Muscle layer of colon (tissue), 2 donors: ENCODE data around the gene DGCR6L.
A peak's percentile ranks its signal among the peaks of the same experiment; 100 is the strongest.
"Not testable (repeated sequence)": the region's sequence is repeated elsewhere in the genome, so short reads cannot be mapped to it uniquely, and the experiment has no call there.

ENCODE experiments used
- H3K27ac ChIP-seq: one replicate; pipeline ENCODE4 v1.7.0; 2013; ENCODE audit warnings: low read depth, mild to moderate bottlenecking, low read length, moderate library complexity
- H3K27me3 ChIP-seq, 2 donors: one replicate each; pipeline ENCODE4 v1.7.0; 2013; ENCODE audit warnings: low read length in 2 of 2, mild to moderate bottlenecking in 2 of 2; ENCODE audit not compliant: insufficient read depth in 2 of 2, control insufficient read depth in 1 of 2
- H3K36me3 ChIP-seq: one replicate; pipeline ENCODE4 v1.7.0; 2013; ENCODE audit warnings: mild to moderate bottlenecking, low read length; ENCODE audit not compliant: insufficient read depth
- H3K4me1 ChIP-seq: one replicate; pipeline ENCODE4 v1.7.0; 2013; ENCODE audit warnings: mild to moderate bottlenecking, low read length; ENCODE audit not compliant: insufficient read depth
- H3K4me3 ChIP-seq, 2 donors: one replicate each; pipeline ENCODE4 v1.7.0; 2013; ENCODE audit warnings: low read length in 2 of 2, low read depth in 1 of 2, mild to moderate bottlenecking in 1 of 2, moderate library complexity in 1 of 2
- H3K9ac ChIP-seq: one replicate; pipeline ENCODE4 v1.7.0; 2013; ENCODE audit warnings: low read length
- H3K9me3 ChIP-seq: one replicate; pipeline ENCODE4 v1.7.0; 2013; ENCODE audit warnings: mild to moderate bottlenecking, low read length
- donor health status: abdominal sarcoma.
- donor health status: Adenocarcinoma of cecum.

The DGCR6L gene

GRCh38 chr22:20320659-20321551 is 1.0 kb upstream of the DGCR6L start:
- Histone ChIP-seq H3K4me3 (peak overlapping the region; percentile 75 to 98), H3K4me1 (peaks cover 23% of the 10 kb centered on the region), H3K27ac (peak overlapping the region; percentile 91), H3K9ac (peak overlapping the region; percentile 76)
- not testable (repeated sequence) for H3K36me3 ChIP-seq, H3K9me3 ChIP-seq, H3K27me3 ChIP-seq

DNA sequence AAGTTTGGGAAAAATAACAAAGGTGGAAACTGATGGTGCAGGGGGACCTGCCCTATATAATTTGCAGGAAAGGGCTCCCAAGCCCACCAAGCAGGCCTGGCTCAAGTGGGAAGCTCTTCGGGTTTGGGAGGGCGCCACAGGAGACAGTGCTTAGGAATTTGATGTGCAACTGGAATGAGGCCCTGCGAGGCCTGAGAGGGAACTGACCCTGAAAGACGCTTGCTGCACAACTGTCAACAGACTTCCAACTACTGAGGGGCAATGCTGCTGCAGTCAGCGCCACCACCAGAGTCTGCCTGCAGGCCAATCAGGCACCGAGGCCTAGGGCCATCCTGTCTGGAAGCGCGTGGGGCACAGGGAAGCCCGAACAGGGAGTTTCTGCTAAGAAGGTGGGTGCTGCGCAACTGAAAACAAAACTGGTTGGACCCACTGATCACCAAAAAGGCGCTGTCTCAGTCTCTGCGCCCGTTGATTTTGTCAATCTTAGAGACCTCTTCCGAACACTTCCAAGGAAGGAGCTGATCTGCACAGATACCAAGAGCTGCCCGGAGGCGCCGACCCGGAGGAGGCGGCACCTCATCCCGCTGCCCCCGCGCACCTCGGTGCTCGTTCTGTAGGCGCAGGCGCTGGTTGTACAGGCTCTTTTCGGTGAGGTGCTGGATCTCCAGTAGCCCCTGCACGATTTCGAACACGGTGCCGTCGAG is 667 bp downstream of the DGCR6L start:
- H3K9ac ChIP-seq, result peak overlapping the region; percentile 39
- H3K4me3 ChIP-seq, result peak overlapping the region; percentile 75 to 98
- H3K27ac ChIP-seq, result peak overlapping the region; percentile 91
- H3K36me3 ChIP-seq, result no peaks in the 10 kb centered on the region
- no peaks in the 10 kb centered on the region for H3K27me3 ChIP-seq
- H3K4me1 ChIP-seq, result peaks cover 23% of the 10 kb centered on the region
- no peaks in the 10 kb centered on the region for H3K9me3 ChIP-seq

DNA sequence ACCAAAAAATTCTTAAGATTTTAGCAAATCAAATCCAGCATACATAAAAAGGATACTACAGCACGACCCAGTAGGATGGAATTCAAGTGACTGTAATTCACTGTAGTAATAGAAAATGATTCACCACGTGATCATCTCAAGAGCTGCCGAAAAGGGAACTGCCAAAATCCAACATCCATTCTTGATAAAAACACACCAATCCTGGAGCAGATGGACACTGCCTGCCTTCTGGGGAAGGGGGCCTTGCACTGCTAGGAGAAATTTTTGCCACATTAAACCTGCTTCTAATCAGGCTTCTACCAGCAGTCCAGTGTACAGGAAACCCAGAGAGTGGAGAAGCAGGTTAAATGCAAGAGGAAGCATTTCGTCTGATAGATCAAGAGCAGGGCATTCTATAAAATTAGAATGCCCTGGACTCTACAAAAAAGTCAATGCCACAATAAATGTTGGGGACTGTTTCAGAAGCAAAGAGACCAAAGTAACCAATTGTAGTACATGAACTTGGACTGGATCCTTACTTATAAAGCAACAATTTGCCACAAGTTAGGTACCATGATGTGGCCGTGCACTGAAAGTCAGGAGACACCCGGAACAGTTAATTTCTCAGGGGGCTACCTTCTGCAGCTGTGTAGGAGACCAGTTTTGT is 1.7 kb downstream of the DGCR6L start:
- H3K9ac ChIP-seq, H3K36me3 ChIP-seq, H3K27me3 ChIP-seq, H3K27ac ChIP-seq, H3K9me3 ChIP-seq, H3K4me3 ChIP-seq: not testable (repeated sequence)
- H3K4me1 ChIP-seq, result peaks cover 23% of the 10 kb centered on the region

DNA sequence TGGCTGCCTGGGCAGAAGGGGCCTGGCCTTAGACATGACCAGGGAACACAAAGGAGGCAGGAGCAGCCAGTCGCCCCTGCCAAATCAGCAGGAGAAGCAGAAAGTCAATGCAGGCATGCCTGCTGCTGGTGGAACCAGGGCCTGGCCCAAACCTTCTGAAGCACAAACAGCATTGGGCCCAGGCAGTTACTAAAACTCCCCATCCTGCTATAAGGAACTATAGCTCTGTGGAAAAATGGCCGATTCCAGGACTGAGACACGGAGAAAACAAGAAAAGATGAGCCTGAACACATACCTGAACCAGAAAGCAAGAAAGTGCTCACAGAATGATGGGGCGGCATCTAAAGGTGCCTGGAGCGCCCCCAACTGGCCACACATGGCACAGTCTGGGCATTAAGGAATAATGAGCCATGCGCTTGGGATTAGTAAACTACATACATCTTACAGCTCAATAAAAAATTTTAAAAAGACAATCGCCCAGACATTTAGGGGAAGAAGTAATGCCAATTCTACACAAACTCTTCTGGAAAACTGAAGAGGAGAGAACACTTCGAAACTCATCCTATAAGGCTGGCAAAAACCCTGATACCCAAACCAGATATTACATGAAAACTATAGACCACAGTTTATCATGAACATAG is 2.3 kb downstream of the DGCR6L start:
- H3K36me3 ChIP-seq, H3K27me3 ChIP-seq, H3K27ac ChIP-seq, H3K4me3 ChIP-seq, H3K9me3 ChIP-seq, H3K9ac ChIP-seq: not testable (repeated sequence)
- peaks cover 23% of the 10 kb centered on the region for H3K4me1 ChIP-seq

DNA sequence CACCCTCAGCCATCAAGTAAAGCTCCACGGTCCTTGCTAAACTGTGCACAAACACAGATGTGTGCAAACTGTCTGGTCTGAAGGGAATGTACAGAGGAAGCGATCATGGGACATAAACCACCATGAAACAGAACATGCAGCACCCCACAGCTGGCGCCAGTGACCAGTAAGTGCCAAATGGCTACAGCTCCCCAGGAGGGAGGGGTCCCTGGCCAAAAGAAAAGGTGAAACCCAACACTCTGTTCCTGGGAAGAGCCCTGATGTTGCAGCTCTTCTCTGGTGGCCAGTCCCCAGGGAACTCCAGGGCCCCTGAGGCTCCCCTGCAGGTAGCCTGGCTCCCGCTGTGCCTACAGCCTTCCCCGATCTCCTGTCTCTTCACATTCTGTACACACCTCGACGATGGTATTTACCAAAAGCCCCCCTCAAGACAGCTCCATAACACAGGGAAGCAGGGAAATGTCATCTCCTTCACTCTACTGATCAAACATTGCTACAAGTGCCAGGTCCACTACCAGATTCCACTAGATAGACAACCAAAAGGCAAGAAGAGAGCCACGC is 2.9 kb downstream of the DGCR6L start:
- Histone ChIP-seq H3K27me3 (no peaks in the 10 kb centered on the region), H3K4me3 (no peak overlapping the region), H3K9me3 (no peaks in the 10 kb centered on the region), H3K4me1 (peaks cover 23% of the 10 kb centered on the region), H3K9ac (no peak overlapping the region), H3K36me3 (no peaks in the 10 kb centered on the region), H3K27ac (no peak overlapping the region)

GRCh38 chr22:20316217-20316843 is 3.5 kb downstream of the DGCR6L start:
- no peak overlapping the region for H3K4me3 ChIP-seq
- H3K9me3 ChIP-seq, result no peaks in the 10 kb centered on the region
- H3K27me3 ChIP-seq, result no peaks in the 10 kb centered on the region
- H3K9ac ChIP-seq, result no peak overlapping the region
- no peaks in the 10 kb centered on the region for H3K36me3 ChIP-seq
- H3K4me1 ChIP-seq, result peaks cover 23% of the 10 kb centered on the region
- H3K27ac ChIP-seq, result no peak overlapping the region

DNA sequence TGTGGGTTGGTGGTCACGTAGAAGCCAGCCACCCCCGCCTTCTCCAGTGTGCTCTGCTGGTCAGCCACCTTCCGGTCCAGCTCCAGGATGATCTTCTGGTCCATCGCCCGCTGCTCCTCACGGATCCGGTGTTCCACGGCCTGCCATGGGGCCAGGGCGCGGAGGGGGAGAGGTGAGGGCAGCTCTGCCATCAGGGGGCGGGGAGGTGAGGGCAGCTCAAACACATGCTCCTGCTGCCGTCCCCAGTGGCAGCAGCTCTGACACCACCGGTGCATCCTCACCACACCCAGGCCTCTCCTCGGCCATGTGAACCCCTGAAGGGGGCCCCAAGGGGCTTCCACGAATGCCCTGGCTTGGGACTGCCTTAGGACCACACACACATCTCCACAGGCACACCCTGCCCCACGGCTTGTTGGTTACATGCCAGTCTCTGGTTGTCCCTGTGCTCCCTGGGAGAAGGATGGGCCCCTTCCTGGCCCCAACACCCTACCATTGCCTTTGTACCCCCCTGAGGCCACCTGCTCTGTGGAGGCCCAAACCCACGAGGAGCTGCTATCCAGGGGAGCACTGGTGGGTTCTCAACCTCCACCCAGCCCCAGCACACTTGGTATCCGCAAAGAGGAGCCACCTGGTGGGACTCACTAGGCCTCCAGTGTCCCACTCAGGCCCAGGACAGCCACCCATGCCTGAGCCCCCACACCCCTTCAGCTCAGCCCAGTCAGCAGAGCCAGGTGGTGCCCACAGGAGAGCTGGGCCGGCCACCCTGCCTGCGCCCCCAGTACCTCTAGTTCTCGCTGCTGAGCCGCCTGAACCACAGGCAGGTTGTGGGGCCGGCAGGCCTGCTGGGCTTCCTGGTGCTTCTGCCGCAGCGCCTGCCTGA is 4.3 kb downstream of the DGCR6L start:
- H3K27ac ChIP-seq, result no peak overlapping the region
- no peaks in the 10 kb centered on the region for H3K27me3 ChIP-seq
- no peak overlapping the region for H3K9ac ChIP-seq
- peaks cover 18% of the 10 kb centered on the region for H3K4me1 ChIP-seq
- no peak overlapping the region for H3K4me3 ChIP-seq
- no peaks in the 10 kb centered on the region for H3K9me3 ChIP-seq
- no peaks in the 10 kb centered on the region for H3K36me3 ChIP-seq

DNA sequence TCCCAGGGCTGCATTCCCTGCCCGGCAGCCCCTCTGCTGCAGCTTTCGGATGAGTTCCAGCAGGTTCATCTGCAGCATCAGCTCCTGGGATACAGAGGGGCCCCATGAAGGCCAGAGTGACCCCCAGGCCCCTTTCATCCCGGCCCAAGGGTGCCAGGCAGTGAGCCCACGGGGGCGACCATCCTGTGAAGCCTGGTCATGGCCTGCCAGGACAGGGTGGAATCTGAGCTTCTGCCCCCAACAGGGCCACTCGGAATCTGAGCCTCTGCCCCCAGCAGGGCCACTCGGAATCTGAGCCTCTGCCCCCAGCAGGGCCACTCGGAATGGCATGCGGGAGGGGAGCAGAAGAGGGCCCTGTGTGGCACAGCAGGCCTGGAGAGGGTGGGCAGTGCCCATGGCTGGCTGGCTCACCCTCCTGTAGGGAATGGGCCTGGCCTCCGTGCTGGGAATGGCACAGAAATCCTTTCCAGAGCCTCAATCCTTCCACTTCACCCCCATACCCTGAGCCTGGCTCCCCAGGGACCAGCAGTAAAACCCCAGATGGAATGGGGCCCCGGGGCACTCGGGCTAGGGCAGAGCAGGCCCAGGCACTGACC is 5.0 kb downstream of the DGCR6L start:
- not testable (repeated sequence) for H3K36me3 ChIP-seq
- peaks cover 18% of the 10 kb centered on the region for H3K4me1 ChIP-seq

GRCh38 chr22:20314206-20314605 is 5.7 kb downstream of the DGCR6L start:
- H3K4me1 ChIP-seq, result peaks cover 18% of the 10 kb centered on the region
- not testable (repeated sequence) for H3K9ac ChIP-seq, H3K27ac ChIP-seq, H3K27me3 ChIP-seq, H3K4me3 ChIP-seq, H3K36me3 ChIP-seq, H3K9me3 ChIP-seq

More for the DNA sequence above, 5.0 kb downstream of the DGCR6L start:
- not testable (repeated sequence) for H3K27me3 ChIP-seq, H3K4me3 ChIP-seq, H3K9me3 ChIP-seq, H3K9ac ChIP-seq, H3K27ac ChIP-seq
